Activated T-helper 1 cell treated with Interleukin-2 at 50 U/mL for 16 hours (primary cell): ENCODE results near the gene ARHGAP27.
"Not testable (repeated sequence)": the region's sequence is repeated elsewhere in the genome, so short reads cannot be mapped to it uniquely, and the experiment has no call there.

Experiments
- DNase-seq: peaks from one replicate; pipeline ENCODE4 v3.0.0-alpha.2; 2020; ENCODE audit warnings: low read depth

The ARHGAP27 gene

GRCh38 chr17:45432405-45433158 is at the start of gene ARHGAP27:
ARHGAP27 (minus strand) TSS chr17:45432870; CDS start chr17:45430279, 2,591 bp downstream.
- DNase-seq = no peak

- DNase-seq = not testable (repeated sequence)
Observed at GRCh38 chr17:45482317-45482716, 49.6 kb upstream of the ARHGAP27 start.

GRCh38 chr17:45475436-45475835 is 42.8 kb upstream of the ARHGAP27 start:
- DNase-seq = not testable (repeated sequence)

GRCh38 chr17:45472249-45472648 is 39.6 kb upstream of the ARHGAP27 start:
- DNase-seq = not testable (repeated sequence)

- DNase-seq = not testable (repeated sequence)
Observed at GRCh38 chr17:45469204-45469563, 36.5 kb upstream of the ARHGAP27 start.

GRCh38 chr17:45468293-45469203 is 35.9 kb upstream of the ARHGAP27 start:
- DNase-seq = not testable (repeated sequence)

- DNase-seq = not testable (repeated sequence)
Observed at GRCh38 chr17:45461524-45462327, 29.1 kb upstream of the ARHGAP27 start.

- DNase-seq = not testable (repeated sequence)
Observed at GRCh38 chr17:45460422-45460821, 27.8 kb upstream of the ARHGAP27 start.

GRCh38 chr17:45454341-45454740 is 21.7 kb upstream of the ARHGAP27 start:
- not testable (repeated sequence) for DNase-seq

GRCh38 chr17:45453731-45454130 is 21.1 kb upstream of the ARHGAP27 start:
- not testable (repeated sequence) for DNase-seq

- not testable (repeated sequence) for DNase-seq
Observed at GRCh38 chr17:45453225-45453534, 20.5 kb upstream of the ARHGAP27 start.

- not testable (repeated sequence) for DNase-seq
Observed at GRCh38 chr17:45452329-45453224, 19.9 kb upstream of the ARHGAP27 start.

- not testable (repeated sequence) for DNase-seq
Observed at GRCh38 chr17:45451660-45452059, 19.0 kb upstream of the ARHGAP27 start.

GRCh38 chr17:45451131-45451530 is 18.5 kb upstream of the ARHGAP27 start:
- no peak for DNase-seq

GRCh38 chr17:45449708-45450329 is 17.1 kb upstream of the ARHGAP27 start:
- not testable (repeated sequence) for DNase-seq

GRCh38 chr17:45449260-45449659 is 16.6 kb upstream of the ARHGAP27 start:
- not testable (repeated sequence) for DNase-seq

- not testable (repeated sequence) for DNase-seq
Observed at GRCh38 chr17:45448483-45448882, 15.8 kb upstream of the ARHGAP27 start.

- not testable (repeated sequence) for DNase-seq
Observed at GRCh38 chr17:45448066-45448465, 15.4 kb upstream of the ARHGAP27 start.

GRCh38 chr17:45447650-45448049 is 15.0 kb upstream of the ARHGAP27 start:
- DNase-seq = not testable (repeated sequence)

- not testable (repeated sequence) for DNase-seq
Observed at GRCh38 chr17:45446872-45447625, 14.4 kb upstream of the ARHGAP27 start.
